Measurements from ENCODE around the gene COMMD3. TPM values are rescaled to one million over a fixed set of nuclear protein-coding genes. Genes with fewer than 3 reads are reported as not detected.

The COMMD3 gene
- total RNA-seq, 4 donors from 2014 or later: 17.8 to 31.9 (median 26.7) TPM

DNA sequence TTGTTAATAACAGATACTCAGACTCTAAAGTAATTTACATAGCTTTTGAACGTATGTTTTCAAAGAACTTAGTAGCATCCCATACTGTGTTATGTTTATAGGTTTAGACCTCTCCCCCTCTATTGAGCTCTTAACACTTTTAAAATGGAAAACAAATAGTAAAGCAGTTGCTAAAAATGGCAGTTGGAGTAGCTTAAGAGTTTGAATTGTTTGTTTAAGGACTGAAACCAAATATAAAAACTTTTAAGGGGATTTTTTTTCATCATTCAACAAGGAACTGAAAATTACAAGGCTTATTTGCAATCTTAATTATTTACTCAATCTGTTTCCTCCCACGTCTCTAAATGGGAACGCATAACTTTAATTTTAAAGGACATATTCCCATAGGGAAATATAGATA lies 27.5 kb downstream of the COMMD3 start:
- no peak for ATAC-seq (ENCODE audit: low FRiP score)
- TF ChIP-seq, protein P1, sequence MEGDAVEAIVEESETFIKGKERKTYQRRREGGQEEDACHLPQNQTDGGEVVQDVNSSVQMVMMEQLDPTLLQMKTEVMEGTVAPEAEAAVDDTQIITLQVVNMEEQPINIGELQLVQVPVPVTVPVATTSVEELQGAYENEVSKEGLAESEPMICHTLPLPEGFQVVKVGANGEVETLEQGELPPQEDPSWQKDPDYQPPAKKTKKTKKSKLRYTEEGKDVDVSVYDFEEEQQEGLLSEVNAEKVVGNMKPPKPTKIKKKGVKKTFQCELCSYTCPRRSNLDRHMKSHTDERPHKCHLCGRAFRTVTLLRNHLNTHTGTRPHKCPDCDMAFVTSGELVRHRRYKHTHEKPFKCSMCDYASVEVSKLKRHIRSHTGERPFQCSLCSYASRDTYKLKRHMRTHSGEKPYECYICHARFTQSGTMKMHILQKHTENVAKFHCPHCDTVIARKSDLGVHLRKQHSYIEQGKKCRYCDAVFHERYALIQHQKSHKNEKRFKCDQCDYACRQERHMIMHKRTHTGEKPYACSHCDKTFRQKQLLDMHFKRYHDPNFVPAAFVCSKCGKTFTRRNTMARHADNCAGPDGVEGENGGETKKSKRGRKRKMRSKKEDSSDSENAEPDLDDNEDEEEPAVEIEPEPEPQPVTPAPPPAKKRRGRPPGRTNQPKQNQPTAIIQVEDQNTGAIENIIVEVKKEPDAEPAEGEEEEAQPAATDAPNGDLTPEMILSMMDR (IDR thresholded peaks at IDR 0.05): no peak

DNA sequence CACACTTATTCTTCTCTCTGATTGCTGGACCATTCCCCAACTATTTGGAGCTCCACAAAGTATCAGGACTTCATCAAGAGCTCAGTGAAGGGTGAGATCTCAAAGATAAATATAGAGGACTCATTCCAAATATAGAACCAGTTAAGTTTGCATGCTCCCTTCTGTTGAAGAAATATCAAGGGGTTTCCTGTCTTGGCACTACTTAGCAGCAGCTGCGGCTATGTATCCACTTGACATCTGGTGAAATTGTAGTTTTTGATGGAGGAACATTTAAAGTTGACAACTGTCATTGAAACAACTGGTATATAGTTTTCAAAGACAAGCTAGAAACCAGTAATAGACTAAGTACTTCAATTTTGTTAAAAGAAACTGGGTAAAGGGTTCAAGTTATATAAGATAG lies 28.1 kb downstream of the COMMD3 start:
- TF ChIP-seq, protein P1 (IDR thresholded peaks at IDR 0.05): no peak
- no peak for DNase-seq (ENCODE audit: low spot score)

More for the DNA sequence above, 27.5 kb downstream of the COMMD3 start:
- DNase-seq (ENCODE audit: low spot score): no peak

DNA sequence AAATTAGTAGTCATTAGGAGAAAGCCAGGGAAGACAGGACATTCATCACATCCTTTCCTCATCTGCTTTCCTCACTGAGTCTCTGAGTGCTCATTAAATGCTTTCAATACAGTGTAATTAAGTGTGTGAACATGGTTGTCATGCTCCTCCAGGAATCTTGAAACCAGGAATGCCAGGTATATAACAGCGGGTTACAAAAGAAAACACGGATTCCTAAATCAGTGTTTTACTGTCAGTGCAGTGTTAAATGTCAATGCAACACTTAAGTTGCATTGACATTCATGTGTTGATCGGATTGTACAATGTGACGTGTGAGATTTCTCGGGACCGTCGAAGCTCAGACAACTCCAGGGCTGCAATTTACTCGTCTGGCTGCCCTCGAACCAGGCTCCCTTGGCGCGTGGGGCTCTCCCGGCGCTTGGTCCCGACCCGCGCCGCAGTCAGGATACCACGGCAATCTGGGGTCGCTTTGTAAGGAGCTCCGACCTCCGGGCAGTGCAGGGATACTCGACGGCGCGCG lies 28.7 kb downstream of the COMMD3 start:
- TF ChIP-seq, protein P1 (IDR thresholded peaks at IDR 0.05): no peak
- no peak for ATAC-seq (ENCODE audit: low FRiP score)
- no peak for DNase-seq (ENCODE audit: low spot score)

More for the DNA sequence above, 28.1 kb downstream of the COMMD3 start:
- ATAC-seq (ENCODE audit: low FRiP score): no peak

DNA sequence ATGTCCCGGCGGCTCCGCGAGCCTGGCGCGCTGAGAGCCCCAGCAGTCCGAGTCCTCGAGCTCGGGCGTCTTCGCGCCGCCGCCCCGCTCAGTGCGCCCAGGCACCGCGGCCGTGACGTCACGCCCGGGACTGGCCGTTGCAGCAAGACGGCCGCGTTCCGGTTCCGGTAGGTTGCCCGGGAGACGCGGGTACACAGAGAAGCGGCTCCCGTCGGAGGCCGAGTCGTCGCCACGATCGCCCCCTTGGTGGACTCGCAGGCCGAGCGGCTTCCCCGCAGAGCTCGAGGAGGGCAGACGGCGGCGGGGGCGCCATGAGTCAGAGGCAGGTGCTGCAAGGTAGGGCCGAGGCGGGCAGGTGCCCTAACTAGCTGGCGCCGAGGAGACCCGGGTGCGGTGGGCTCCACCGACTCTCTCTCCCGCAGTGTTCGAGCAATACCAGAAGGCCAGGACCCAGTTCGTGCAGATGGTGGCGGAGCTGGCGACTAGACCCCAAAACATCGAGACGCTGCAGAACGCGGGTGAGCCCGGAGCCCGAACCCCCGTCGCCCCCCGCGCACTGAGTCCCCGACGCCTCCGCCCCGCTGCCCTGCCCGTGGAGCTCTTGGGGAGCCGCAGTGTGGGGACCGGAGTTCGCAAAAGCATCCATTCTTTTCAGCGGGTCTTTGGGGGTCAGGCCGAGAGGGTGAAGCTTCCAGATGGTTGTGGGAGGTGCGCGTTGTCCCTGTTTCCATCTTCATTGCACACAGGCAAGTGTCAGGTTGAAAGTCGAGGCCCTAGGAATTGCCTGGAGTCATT lies 29.3 kb downstream of the COMMD3 start, which contains the start of gene SPAG6:
SPAG6 (plus strand) TSS at position 196 of the 795 bp plus-strand sequence; CDS start at position 312, 116 bp downstream.
- ATAC-seq (ENCODE audit: low FRiP score): no peak
- no peak for DNase-seq (ENCODE audit: low spot score)
- TF ChIP-seq, protein P1 (IDR thresholded peaks at IDR 0.05): no peak

DNA sequence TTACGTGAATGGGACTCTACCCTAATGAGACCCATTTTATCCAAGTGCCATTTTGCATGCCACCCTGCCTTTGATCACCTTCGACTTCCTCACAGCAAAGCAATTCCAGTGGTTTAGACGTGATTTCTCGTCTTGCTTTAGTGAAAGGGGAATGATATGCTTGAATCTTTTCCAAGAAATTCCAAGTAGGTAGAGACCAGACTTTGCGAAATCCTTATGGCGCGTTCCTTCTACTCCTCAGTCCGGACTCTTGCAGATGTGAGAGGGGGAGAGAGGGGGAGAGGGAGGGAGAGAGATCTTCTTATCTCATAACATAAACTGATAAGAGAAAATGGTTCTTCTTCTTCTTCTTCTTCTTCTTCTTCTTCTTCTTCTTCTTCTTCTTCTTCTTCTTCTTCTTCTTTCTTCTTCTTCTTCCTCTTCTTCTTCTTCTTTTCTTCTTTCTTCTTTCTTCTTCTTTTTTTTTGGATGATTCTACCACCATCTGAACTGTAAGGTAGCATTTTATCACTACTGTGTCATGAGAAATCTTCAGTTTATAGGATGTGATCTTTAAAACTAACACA lies 30.0 kb downstream of the COMMD3 start:
- DNase-seq (ENCODE audit: low spot score) (no peak), ATAC-seq (ENCODE audit: low FRiP score) (no peak)
- TF ChIP-seq, protein P1 (IDR thresholded peaks at IDR 0.05): no peak

DNA sequence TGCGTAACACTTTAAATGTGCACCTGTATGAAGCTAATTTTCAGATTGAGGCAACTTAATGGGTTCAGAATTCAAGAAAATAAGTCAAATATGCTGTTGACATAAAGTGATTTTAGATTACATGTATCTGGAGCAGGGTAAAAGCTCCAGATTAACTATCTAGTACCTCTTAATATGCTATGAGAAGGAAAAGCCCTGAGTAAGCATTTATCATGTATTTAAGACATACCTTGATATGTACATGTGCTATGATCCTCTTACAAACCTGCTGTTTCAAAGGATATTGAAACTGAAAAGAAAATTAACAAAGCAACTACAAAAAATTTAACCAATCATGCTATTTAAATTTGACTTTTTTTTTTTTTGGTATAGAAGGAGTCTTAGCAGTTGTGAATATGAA lies 33.6 kb downstream of the COMMD3 start:
- TF ChIP-seq, protein P1 (IDR thresholded peaks at IDR 0.05): no peak
- DNase-seq (ENCODE audit: low spot score) (no peak), ATAC-seq (ENCODE audit: low FRiP score) (no peak)
